Measurements from ENCODE around the gene HOXB3. TPM values are rescaled to one million over a fixed set of nuclear protein-coding genes. Genes with fewer than 3 reads are reported as not detected.

Gene HOXB3
- total and polyA plus RNA-seq, 2 of the 13 experiments (the other 11 are each of a cell fraction or from before 2014, with no cell fraction given), result not detected

DNA sequence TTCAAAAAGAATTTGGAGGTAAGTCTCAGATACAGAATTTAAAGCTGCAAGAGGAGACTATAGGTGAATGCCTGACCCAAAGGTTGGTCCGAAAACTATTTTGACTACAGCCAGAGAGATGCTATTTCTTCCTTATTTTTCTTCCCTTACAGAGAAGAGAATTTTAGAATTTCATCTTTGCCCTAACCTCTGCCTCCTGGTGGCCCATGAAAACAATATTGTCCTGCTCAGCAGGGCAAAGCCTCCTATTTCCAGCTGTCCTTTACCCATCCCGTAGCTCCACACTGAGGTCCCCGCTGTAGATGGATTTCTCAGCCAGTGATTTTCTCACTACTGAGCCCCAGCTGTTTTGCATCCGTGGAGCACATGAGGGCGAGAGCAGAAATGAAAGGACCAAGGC is 83.8 kb downstream of the HOXB3 start:
- Histone ChIP-seq H3K9me3 (ENCODE audit: low read length) (no peaks in the 10 kb centered on the region), H3K36me3 (replicated peaks in 1 of 2; ENCODE audit: control insufficient read depth in 1 of 2, insufficient read depth in 2 of 2, low read length in 2 of 2) (no peaks in the 10 kb centered on the region), H3K4me3 (replicated peaks in 1 of 3; ENCODE audit: insufficient read depth in 1 of 3, low read depth in 2 of 3, low read length in 3 of 3) (no peak overlapping the region), H3K27me3 (ENCODE audit: control insufficient read depth in 1 of 2, insufficient read depth in 2 of 2, low read length in 2 of 2) (peaks cover 0 to 18% of the 10 kb centered on the region in 2 experiments; a peak in 1 of 5 replicates), H3K4me2 (ENCODE audit: low read depth, low read length) (no peak overlapping the region), H3K9ac (ENCODE audit: insufficient read depth, low read depth, low read length) (no peak overlapping the region), H3K79me2 (ENCODE audit: insufficient read depth, low read length) (no peaks in the 10 kb centered on the region), H3K27ac (ENCODE audit: extremely low read length, insufficient read depth, low read length) (no peak overlapping the region), H4K20me1 (ENCODE audit: insufficient read depth, low read length) (no peaks in the 10 kb centered on the region), H3K4me1 (ENCODE audit: insufficient read depth, low read length) (no peaks in the 10 kb centered on the region), H2AFZ (ENCODE audit: low read length) (no peak overlapping the region)
- ChIA-PET CTCF (ENCODE audit: low intra/inter-chr PET ratio, low total read pairs) (no interaction called here), POLR2A (no interaction called here)
- DNase-seq (ENCODE audit: low spot score) (no peak), ATAC-seq (no peak), FAIRE-seq (no peak)
- 7% methylated on average over 5 of the region's 5 CpGs for WGBS (ENCODE audit: low lambda C conversion rate)
- no peak for TF ChIP-seq CHD2 (IDR thresholded peaks at IDR 0.05; ENCODE audit: low read depth, low read length)
- TF ChIP-seq ZSCAN9 (CRISPR knock-in tag; IDR thresholded peaks at IDR 0.05; ENCODE audit: borderline replicate concordance), result no peak
- no peak for TF ChIP-seq RNF2 (conservative IDR thresholded peaks at IDR 0.05; ENCODE audit: low read depth)
- TF ChIP-seq, protein P1, sequence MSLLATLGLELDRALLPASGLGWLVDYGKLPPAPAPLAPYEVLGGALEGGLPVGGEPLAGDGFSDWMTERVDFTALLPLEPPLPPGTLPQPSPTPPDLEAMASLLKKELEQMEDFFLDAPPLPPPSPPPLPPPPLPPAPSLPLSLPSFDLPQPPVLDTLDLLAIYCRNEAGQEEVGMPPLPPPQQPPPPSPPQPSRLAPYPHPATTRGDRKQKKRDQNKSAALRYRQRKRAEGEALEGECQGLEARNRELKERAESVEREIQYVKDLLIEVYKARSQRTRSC (CRISPR knock-in tag; IDR thresholded peaks at IDR 0.05; ENCODE audit: low read depth), result no peak
- TF ChIP-seq ZZZ3 (CRISPR knock-in tag; IDR thresholded peaks at IDR 0.05; ENCODE audit: borderline replicate concordance), result no peak
- TF ChIP-seq, protein P2, sequence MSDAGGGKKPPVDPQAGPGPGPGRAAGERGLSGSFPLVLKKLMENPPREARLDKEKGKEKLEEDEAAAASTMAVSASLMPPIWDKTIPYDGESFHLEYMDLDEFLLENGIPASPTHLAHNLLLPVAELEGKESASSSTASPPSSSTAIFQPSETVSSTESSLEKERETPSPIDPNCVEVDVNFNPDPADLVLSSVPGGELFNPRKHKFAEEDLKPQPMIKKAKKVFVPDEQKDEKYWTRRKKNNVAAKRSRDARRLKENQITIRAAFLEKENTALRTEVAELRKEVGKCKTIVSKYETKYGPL (CRISPR knock-in tag; IDR thresholded peaks at IDR 0.05), result no peak
- no peak for TF ChIP-seq HDAC1 (CRISPR knock-in tag; IDR thresholded peaks at IDR 0.05)
- TF ChIP-seq, protein P3, sequence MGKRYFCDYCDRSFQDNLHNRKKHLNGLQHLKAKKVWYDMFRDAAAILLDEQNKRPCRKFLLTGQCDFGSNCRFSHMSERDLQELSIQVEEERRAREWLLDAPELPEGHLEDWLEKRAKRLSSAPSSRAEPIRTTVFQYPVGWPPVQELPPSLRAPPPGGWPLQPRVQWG (CRISPR knock-in tag; IDR thresholded peaks at IDR 0.05; ENCODE audit: borderline replicate concordance, low read depth), result no peak
- no peak for TF ChIP-seq YEATS4 (CRISPR knock-in tag; IDR thresholded peaks at IDR 0.05; ENCODE audit: borderline replicate concordance)
- no peak for TF ChIP-seq RBFOX2 (IDR thresholded peaks at IDR 0.05; ENCODE audit: low read depth, low read length)
- TF ChIP-seq ZMYM3 (CRISPR knock-in tag; IDR thresholded peaks at IDR 0.05), result no peak
- no peak for TF ChIP-seq SP2 (CRISPR knock-in tag; IDR thresholded peaks at IDR 0.05)
- no peak for TF ChIP-seq ZNF510 (CRISPR knock-in tag; IDR thresholded peaks at IDR 0.05; ENCODE audit: low read depth)
- TF ChIP-seq, protein P4, sequence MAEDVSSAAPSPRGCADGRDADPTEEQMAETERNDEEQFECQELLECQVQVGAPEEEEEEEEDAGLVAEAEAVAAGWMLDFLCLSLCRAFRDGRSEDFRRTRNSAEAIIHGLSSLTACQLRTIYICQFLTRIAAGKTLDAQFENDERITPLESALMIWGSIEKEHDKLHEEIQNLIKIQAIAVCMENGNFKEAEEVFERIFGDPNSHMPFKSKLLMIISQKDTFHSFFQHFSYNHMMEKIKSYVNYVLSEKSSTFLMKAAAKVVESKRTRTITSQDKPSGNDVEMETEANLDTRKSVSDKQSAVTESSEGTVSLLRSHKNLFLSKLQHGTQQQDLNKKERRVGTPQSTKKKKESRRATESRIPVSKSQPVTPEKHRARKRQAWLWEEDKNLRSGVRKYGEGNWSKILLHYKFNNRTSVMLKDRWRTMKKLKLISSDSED (CRISPR knock-in tag; IDR thresholded peaks at IDR 0.05), result no peak
- TF ChIP-seq AKAP8 (CRISPR knock-in tag; IDR thresholded peaks at IDR 0.05), result no peak
- no peak for TF ChIP-seq ZNF841 (CRISPR knock-in tag; IDR thresholded peaks at IDR 0.05; ENCODE audit: borderline replicate concordance)
- no peak for TF ChIP-seq ZNF550 (CRISPR knock-in tag; IDR thresholded peaks at IDR 0.05; ENCODE audit: borderline replicate concordance)
- TF ChIP-seq ISX (CRISPR knock-in tag; conservative IDR thresholded peaks at IDR 0.05), result no peak
- in situ Hi-C loops (cut with HindIII; ENCODE audit: extremely low pct_ligation_motif_present, low pct_unique_long_range_greater_than_20kb), result no loop called here
- BruUV-seq (replicated peaks), result no TSS peak
- intact Hi-C loops (cut with micrococcal nuclease; ENCODE audit: unreplicated experiment), result no loop called here
